ENCODE results near the gene RASL11B.

DNA sequence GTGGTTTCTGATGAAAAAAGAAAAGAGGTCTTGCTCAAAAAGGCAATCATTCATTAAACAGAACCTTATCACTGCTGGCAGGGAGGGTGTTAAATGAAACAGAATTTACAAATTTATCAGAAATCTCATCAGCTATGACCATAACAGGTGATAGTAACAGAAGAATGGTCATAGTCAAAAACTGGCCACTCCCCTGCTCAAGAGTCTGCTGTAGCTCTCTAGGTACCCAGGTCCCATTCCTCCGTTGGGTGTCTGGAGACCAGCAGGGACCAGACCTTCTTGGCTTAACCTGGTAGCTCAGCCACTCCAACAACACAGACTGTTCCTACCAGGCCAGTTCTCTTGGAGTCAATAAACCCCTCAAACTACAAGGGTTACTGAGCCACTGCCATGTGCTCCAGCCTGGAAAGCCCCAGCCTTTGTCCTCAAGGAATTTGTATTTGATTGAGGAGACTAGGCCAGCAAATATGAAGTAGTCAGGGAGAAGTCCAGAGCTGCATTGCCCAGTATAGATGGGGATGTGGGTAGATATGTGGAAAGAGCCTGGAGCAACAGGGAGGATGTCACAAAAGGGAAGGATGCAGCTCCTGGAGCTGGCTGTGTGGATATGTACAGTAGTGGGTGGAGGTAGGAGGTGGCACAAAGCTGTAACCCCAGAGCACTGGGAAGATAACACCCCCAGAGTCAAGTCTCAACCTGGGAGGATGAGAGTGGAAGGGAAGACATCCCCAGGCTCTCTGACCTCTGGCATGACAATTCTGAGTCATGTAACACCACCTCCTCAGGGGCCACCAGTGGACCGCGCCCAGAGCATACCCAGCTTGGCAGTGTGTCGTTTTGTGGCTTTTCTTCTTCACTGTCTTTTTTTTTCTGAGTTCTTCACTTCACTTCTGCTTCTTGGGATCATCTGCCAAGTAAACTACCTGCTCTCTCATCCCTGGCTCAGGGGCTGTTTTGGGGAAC lies 21.9 kb downstream of the RASL11B start:
- TF ChIP-seq, protein P1, sequence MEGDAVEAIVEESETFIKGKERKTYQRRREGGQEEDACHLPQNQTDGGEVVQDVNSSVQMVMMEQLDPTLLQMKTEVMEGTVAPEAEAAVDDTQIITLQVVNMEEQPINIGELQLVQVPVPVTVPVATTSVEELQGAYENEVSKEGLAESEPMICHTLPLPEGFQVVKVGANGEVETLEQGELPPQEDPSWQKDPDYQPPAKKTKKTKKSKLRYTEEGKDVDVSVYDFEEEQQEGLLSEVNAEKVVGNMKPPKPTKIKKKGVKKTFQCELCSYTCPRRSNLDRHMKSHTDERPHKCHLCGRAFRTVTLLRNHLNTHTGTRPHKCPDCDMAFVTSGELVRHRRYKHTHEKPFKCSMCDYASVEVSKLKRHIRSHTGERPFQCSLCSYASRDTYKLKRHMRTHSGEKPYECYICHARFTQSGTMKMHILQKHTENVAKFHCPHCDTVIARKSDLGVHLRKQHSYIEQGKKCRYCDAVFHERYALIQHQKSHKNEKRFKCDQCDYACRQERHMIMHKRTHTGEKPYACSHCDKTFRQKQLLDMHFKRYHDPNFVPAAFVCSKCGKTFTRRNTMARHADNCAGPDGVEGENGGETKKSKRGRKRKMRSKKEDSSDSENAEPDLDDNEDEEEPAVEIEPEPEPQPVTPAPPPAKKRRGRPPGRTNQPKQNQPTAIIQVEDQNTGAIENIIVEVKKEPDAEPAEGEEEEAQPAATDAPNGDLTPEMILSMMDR (IDR thresholded peaks at IDR 0.05): no peak
- TF ChIP-seq POLR2A (IDR thresholded peaks at IDR 0.05) (no peak), POLR2AphosphoS5 (IDR thresholded peaks at IDR 0.05) (no peak)
